ENCODE results near the gene INPPL1.
"Not testable (repeated sequence)": the region's sequence is repeated elsewhere in the genome, so short reads cannot be mapped to it uniquely, and the experiment has no call there.

Gene INPPL1

GRCh38 chr11:72224564-72225410, at the start of gene INPPL1:
Gene INPPL1, plus strand, starts transcription at chr11:72224767. Its CDS starts 218 bp downstream, at chr11:72224985.
- peak; percentile 24 for DNase-seq

- DNase-seq = no peak
Measured at GRCh38 chr11:72177656-72178055, 46.9 kb upstream of the INPPL1 start.

- no peak for DNase-seq
Measured at GRCh38 chr11:72179049-72179803, 45.3 kb upstream of the INPPL1 start.

GRCh38 chr11:72179804-72180396, 44.7 kb upstream of the INPPL1 start:
- DNase-seq = no peak

GRCh38 chr11:72180892-72181552, 43.5 kb upstream of the INPPL1 start:
- DNase-seq = not testable (repeated sequence)

- not testable (repeated sequence) for DNase-seq
Measured at GRCh38 chr11:72181553-72181958, 43.0 kb upstream of the INPPL1 start.

- DNase-seq = no peak
Measured at GRCh38 chr11:72188267-72188666, 36.3 kb upstream of the INPPL1 start.

GRCh38 chr11:72189455-72190250, 34.9 kb upstream of the INPPL1 start:
- no peak for DNase-seq

- DNase-seq = no peak
Measured at GRCh38 chr11:72190631-72191071, 33.9 kb upstream of the INPPL1 start.

- DNase-seq = no peak
Measured at GRCh38 chr11:72191961-72192381, 32.6 kb upstream of the INPPL1 start, which contains the start of gene FOLR1. Gene FOLR1, plus strand, starts transcription at chr11:72192140. Its CDS starts 34 bp downstream, at chr11:72192174.

GRCh38 chr11:72195518-72196270, 28.9 kb upstream of the INPPL1 start:
- no peak for DNase-seq

GRCh38 chr11:72201445-72201844, 23.1 kb upstream of the INPPL1 start:
- not testable (repeated sequence) for DNase-seq

GRCh38 chr11:72202571-72202970, 22.0 kb upstream of the INPPL1 start:
- no peak for DNase-seq

- no peak for DNase-seq
Measured at GRCh38 chr11:72203163-72203562, 21.4 kb upstream of the INPPL1 start.

GRCh38 chr11:72204886-72205285, 19.7 kb upstream of the INPPL1 start:
- DNase-seq = no peak

GRCh38 chr11:72206794-72207193, 17.8 kb upstream of the INPPL1 start:
- not testable (repeated sequence) for DNase-seq

- no peak for DNase-seq
Measured at GRCh38 chr11:72208281-72208680, 16.3 kb upstream of the INPPL1 start.

GRCh38 chr11:72209101-72209500, 15.5 kb upstream of the INPPL1 start:
- no peak for DNase-seq

- no peak for DNase-seq
Measured at GRCh38 chr11:72216638-72217037, 7.9 kb upstream of the INPPL1 start, which contains the start of gene FOLR2. Gene FOLR2, plus strand, starts transcription at chr11:72216794. Its CDS starts 1,791 bp downstream, at chr11:72218585.

- no peak for DNase-seq
Measured at GRCh38 chr11:72217841-72218240, 6.7 kb upstream of the INPPL1 start.

GRCh38 chr11:72218251-72218745, 6.3 kb upstream of the INPPL1 start:
- DNase-seq = no peak

All from activated effector memory CD4-positive, alpha-beta T cell treated with Interleukin-2 at 50 U/mL for 16 hours (primary cell).